Measurements from ENCODE around the gene NEFH.
"Not testable (repeated sequence)": the region's sequence is repeated elsewhere in the genome, so short reads cannot be mapped to it uniquely, and the experiment has no call there.

NEFH gene

DNA sequence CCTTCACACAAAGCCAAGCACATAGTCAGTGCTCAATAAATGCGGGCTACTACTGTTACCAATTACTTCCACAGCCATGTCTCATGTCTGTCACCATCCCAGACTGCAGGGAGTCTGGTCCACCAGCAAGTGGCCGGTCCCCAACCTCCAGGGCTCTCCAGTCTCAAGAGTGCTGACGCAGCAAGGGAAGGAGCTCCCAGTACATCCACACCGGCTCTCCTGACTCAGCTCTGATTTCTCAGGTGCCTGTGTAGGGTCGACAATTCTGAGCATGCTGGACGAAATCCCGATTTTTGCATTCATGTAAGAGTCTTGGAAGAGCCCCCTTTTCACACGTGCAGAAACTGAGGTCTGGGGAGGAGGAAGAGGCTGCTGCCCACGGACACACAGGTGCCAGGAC is 10.3 kb upstream of the NEFH start:
- DNase-seq = no peak

DNA sequence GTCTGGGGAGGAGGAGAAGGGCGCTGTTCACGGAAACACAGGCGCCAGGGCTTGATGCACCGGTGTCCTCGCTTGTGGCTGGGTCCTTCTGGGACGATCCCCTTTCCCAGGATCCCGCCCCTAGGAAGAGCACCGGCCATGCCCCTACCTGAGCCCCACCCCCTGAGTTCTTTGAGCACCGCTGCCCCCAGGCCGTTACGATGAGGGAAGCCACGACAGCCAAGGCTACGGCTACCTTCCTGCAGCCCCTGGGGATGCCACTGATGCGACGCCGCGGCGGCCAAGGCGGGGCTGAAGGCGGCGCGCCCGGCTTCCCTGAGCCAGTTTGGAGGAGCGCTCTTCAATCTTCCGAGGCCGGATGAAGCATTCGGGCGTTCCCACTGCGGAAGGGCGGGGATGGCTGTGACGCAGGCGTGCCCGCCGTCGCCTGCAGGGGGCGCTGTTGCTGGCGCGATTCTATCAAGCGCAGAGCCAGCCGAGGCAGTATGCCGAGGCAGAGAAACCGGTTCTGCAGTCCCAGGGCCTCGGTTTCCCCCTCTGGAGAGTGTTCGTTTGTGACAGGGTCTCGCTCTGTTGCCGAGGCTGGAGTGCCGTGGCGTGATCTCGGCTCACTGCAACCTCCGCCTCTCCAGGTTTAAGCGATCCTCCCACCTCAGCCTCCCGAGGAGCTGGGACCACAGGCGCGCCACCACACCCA is 9.7 kb upstream of the NEFH start:
- DNase-seq = peak; percentile 97

DNA sequence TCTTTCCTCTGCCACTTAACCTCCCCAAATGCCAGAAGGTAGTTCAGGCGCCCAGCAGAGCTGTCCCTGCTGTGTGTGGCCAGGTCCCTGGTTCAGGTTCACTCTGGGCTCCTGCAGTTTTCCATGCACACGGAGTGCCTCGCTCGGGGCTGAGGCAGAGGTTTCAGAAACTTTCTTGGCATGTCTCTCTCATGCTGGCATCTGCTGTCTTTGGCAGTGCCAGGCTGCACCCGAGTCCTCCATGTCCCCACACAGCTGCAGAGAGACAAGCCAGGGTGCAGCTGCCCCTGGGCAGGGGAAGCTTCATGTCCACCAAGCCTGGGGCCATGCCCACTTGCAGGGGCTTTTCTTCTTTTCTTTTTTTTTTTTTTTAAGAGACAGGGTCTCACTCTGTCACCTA is 7.0 kb upstream of the NEFH start:
- DNase-seq = no peak

DNA sequence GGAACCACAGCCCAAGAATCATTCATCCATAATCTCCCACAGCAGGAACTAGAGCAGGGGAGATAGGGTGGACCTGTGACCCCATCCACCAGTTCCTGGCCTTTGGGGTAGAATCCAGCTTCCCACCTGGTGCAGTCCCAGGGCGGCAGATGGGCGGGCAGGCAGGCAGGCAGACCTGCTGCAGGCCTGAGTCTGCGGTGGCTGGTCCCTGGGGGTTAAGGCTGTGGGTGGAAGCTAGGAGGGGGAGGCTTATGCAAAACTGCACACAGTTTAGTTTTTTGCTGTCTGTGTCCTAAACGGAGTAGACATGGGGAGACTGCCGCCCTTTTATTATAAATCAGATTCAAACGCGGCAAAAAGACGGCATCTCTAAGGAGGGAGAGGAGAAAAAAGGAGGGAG is 4.5 kb upstream of the NEFH start:
- DNase-seq = no peak

DNA sequence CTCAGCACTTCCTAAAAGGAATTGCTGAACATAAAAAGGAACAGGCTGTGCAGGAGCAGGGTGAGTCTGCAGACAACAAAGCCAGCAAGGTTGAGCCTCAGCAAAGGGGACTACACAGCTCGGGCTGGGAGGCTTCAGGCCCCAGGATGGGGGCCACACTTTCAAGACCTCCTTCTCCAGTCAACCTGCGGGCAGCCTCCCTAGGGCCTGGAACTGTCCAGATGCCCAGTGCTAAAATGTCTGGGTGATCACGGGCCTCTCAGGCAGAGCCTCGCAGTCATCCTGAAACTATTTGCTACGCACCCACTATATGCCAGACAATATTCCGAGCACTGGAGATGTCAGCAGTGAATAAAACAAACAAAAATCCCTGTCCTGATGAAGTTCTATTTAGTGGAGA is 3.9 kb upstream of the NEFH start:
- no peak for DNase-seq

- no peak for DNase-seq
Observed at GRCh38 chr22:29477723-29478318, 2.2 kb upstream of the NEFH start.

DNA sequence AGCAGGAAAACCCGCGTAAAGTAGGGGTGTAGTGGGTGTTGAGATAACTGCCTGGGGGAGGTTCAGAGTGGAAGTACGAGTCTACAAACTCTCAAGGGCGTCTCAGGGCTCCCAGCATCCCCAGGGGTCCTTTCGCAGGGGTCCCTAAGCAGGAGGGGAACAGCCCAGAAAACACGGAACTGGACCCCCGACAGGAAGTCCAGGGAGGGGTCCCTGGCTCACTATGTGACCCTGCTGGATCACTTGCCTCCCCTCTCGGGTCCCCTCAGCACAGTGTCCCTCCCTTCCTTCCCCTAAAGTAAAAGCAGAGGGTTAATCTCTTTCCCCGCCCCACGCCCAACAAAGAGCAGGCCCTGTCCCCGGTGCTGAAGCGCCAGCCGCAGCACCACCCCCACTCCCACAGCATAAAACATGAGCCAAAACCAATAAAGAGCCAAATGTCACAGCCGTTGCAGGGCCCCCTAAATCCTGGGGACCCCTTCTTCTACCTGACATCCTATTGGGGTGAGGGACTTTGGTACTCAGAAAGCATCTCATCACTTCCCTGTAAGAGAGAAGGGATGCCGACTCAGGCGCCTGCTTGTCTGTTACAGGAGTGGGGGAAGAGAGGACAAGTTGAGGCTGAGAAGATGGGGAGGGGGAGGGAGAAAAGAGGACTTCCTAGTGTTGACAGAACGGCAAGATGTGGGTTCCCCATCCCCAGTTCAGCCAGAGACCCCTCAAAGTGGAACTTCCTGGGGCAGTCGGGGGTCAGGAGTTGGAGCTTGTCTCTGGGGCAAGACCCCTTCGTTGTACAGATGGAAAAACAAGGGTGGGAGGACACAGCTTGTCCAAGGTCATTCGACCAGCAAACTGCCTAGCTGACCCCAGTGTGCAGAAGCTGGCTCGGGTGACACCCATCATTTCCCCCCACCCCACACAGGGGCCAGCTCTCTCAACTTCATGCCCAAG is 1.4 kb upstream of the NEFH start:
- DNase-seq = no peak

DNA sequence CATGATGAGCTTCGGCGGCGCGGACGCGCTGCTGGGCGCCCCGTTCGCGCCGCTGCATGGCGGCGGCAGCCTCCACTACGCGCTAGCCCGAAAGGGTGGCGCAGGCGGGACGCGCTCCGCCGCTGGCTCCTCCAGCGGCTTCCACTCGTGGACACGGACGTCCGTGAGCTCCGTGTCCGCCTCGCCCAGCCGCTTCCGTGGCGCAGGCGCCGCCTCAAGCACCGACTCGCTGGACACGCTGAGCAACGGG is 169 bp downstream of the NEFH start:
- DNase-seq = no peak

- DNase-seq = peak; percentile 70
Observed at GRCh38 chr22:29480512-29481264, 670 bp downstream of the NEFH start.

DNA sequence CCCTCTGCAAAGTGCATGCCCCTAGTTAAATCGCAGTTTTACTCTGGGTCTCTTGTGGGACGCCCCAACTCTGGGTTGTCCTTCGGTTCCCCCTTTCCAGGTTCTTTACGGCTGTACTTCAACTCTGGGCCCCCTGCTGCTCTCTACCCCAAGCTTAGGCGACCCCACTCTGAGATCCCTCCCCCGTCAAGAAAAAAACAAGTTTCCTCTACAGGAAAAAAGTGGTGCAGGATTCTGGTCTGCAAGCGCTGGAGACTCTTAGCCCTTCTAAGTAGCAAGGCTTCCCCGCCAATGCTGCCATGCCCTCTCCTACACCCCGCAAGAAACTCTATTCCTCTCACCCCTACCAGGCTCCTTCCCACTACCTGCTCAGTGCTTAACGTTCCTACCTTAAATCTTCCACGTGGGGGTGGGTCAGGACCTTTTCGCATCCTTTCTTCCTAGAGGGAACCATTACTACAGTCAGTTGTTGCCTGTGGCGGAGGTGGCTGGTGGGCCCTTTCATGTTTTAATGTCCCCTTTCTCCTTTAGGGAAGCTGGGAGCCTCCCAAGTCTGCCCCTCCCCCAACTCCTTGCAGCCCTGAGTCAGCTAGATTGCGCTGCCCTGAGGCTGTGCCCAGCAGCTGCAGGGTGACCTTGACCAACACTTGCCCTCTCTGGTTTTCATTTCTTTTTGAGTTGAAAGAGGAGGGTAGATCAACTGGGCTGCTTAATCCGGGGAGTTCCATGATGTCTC is 1.4 kb downstream of the NEFH start:
- DNase-seq = no peak

DNA sequence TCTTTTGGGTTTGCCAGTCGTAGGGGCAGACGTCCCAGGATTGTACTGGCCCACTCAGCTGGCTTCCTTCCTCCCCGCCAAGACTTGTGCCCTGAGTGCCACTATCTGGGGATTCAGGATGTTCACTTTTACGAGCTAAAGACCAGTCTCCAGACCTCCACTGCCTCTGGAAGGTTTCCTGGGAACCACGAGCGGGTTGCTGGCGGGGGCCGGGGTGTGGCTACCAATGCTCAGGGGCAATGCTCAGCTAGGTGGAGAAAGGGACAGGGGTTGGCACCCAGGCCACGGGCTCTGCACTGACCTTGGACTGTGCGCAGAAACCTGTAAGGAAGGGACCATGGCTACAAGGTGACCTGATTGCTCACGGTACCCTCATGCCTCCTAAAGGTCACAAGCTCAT is 2.2 kb downstream of the NEFH start:
- no peak for DNase-seq

DNA sequence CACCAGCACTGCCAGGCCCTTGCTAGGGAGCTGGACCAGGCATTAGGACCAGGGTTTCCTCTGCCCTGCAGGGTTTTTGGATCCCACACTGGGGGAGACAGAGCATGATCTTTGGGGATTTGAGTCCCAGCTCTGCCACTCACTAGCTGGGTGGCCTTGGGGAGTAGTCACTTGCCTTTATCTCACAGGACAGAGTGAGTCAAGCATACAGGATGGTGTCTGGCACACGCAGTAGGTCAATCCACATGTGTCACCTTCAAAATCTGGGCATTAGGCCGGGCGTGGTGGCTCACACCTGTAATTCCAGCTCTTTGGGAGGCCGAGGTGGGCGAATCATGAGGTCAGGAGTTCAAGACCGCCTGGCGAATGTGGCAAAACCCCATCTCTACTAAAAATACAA is 2.7 kb downstream of the NEFH start:
- no peak for DNase-seq

- DNase-seq = no peak
Observed at GRCh38 chr22:29483254-29483653, 3.2 kb downstream of the NEFH start.

DNA sequence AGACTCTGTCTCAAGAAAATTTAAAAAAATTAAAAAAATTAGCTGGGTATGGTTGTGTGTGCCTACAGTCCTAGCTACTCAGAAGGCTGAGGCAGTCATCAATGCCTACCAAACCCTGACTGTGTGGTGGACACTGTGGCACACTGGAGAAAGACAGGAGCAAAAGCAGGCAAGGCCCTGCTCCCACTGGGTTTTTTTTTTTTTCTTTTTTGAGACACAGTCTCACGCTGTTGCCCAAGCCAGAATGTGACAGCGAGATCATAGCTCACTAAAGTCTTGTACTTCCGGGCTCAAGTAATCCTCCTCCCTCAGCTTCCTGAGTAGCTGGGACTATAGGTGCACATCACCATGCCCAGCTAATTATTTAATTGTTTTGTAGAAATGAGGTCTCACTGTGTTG is 4.6 kb downstream of the NEFH start:
- DNase-seq = no peak

DNA sequence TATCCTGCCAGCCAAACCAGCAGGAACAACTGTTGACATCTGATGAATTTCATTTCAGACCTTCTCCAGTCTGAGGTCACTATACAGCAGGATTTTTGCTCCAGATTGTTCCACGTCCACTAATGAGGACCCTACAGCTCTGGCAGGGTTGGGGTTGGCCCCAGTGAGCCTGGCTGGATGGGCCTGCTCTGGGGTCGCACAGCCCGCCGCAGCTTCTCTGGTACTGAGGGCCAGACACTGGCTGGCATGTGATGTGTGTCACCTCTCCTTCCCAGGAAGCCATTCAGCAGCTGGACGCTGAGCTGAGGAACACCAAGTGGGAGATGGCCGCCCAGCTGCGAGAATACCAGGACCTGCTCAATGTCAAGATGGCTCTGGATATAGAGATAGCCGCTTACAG is 5.4 kb downstream of the NEFH start:
- no peak for DNase-seq

DNA sequence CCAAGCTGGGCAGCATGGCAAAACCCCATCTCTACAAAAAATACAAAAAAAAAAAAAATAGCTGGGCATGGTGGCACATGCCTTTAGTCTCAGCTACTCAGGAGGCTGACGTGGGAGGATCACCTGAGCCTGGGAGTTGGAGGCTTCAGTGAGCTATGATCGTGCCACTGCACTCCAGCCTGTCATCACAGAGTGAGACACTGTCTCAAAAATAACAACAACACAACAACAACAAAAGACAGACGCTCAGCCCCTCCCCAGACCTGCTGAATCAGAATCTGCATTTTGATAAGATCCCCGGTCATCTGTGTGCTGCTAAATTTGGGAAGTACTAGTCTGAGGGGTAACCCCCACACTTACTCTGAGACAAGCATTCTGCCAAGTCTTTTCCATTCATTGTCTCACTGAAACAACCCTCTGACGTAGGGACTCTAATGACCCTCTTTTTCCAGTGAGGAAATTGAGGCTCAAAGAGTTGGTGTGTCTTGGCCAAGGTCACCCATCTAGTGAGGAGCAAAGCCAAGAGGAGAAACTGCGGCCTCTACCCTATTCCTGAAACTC is 7.5 kb downstream of the NEFH start:
- no peak for DNase-seq

DNA sequence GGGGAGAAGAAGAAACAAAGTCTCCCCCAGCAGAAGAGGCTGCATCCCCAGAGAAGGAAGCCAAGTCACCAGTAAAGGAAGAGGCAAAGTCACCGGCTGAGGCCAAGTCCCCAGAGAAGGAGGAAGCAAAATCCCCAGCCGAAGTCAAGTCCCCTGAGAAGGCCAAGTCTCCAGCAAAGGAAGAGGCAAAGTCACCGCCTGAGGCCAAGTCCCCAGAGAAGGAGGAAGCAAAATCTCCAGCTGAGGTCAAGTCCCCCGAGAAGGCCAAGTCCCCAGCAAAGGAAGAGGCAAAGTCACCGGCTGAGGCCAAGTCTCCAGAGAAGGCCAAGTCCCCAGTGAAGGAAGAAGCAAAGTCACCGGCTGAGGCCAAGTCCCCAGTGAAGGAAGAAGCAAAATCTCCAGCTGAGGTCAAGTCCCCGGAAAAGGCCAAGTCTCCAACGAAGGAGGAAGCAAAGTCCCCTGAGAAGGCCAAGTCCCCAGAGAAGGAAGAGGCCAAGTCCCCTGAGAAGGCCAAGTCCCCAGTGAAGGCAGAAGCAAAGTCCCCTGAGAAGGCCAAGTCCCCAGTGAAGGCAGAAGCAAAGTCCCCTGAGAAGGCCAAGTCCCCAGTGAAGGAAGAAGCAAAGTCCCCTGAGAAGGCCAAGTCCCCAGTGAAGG is 9.2 kb downstream of the NEFH start:
- not testable (repeated sequence) for DNase-seq

DNA sequence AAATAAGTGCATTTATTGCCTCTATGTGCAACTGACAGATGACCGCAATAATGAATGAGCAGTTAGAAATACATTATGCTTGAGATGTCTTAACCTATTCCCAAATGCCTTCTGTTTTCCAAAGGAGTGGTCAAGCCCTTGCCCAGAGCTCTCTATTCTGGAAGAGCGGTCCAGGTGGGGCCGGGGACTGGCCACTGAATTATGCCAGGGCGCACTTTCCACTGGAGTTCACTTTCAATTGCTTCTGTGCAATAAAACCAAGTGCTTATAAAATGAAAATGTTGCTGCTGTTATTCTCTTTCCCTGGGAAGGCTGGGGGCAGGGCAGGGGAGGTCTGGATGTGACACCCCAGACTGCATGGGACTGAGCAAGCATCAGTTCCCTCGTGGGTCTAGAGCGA is 11.0 kb downstream of the NEFH start:
- no peak for DNase-seq

- DNase-seq = no peak
Observed at GRCh38 chr22:29493636-29494035, 13.6 kb downstream of the NEFH start.

DNA sequence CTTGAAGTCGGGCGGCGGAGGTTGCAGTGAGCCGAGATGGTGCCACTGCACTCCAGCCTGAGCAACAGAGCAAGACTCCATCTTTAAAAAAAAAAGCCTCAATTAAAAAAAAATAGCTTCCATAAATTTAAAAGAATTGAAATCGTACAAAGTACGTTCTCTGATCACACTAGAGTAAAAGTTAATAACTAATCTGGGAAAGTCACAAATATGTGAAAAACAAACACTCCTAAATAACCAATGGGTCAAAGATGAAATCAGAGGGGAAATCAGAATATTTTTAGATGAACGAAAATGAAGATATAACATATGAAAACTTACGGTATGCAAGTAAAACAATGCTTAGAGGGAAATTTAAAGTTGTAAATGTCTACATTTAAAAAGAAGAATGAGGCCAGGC is 19.8 kb downstream of the NEFH start:
- DNase-seq = no peak

GRCh38 chr22:29503811-29504372 is 23.9 kb downstream of the NEFH start:
- DNase-seq = no peak

DNA sequence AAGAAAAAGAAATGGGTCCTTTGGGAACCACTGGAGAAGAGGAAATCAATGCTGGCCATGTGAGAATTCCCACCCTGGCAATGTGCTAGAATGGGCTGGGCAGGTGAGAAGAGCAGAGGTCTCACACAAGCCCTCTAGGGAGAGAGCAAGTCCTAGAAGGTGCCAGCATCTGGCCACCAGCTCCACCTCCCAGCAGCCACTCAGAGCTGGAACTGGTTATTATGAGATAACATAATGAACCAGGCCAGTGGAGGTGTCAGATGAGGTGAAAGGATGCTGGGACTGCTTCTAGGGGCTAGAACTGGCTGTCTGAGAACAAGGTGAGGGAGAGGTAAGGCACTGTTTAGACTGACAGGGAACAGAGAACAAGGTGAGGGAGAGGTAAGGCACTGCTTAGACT is 29.3 kb downstream of the NEFH start:
- DNase-seq = no peak

Measured in activated CD8-positive, alpha-beta memory T cell treated with anti-CD3 and anti-CD28 coated beads, Interleukin-2, amount 50 U/mL, for 48 hours (primary cell).